GM21529 (cell line): ENCODE data around the gene PTPRN.

ENCODE experiments used
- ATAC-seq: cut with Tn5 transposase; IDR thresholded peaks from one replicate; pipeline ENCODE4 v1.9.1; 2021; ENCODE audit not compliant: unreplicated experiment

PTPRN gene

DNA sequence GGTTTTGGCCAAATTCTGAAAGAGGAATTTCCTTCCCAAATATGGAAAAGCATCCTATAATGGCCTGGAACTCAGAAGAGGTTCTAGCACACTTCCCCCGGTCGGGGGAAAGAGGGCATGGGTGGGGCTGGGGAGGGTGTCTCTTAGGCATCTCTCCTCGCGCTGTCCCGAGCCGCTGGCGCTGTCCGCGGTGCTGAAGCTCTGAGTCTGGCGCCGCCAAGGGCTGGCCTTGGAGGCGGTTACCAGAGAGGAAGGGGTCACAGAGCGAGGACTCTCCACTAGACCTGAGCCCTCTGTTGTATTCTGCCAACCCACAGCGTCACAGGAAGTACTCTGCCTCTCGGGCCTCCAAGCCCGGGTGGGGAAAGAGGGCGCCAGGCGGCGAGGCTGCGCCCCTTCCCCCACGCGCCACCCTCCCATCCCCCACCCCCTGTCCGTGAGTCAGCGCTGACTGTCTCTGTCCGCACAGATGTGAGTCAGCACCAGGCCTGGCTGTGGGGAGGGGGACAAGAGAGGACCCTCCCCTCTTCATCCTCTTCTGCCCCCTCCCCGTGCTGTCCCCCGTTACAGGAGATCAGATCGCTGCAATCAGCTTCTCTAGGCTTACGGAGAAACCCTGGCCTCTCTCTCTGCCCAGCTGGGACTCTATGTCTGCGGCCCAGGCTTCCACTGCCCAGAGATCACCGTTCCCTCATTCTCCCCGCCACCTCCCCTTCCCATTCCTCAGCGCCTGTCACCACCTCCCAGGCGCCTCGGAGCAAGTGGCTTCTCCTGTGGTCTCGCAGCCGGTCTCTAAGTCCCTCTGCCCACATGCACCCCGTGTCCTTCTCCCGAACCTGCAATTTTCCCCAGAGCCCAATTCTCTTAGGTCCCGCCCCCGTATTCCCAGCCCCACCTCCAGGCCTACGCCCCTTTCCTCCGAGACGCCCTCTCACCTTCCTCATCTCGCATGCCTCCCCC lies 779 bp downstream of the PTPRN start:
- no peak for ATAC-seq

GRCh38 chr2:219306047-219306446 lies 3.2 kb downstream of the PTPRN start:
- ATAC-seq, result no peak

GRCh38 chr2:219304223-219304622 lies 5.0 kb downstream of the PTPRN start:
- ATAC-seq, result no peak

GRCh38 chr2:219302412-219302968 lies 6.7 kb downstream of the PTPRN start:
- ATAC-seq, result no peak

DNA sequence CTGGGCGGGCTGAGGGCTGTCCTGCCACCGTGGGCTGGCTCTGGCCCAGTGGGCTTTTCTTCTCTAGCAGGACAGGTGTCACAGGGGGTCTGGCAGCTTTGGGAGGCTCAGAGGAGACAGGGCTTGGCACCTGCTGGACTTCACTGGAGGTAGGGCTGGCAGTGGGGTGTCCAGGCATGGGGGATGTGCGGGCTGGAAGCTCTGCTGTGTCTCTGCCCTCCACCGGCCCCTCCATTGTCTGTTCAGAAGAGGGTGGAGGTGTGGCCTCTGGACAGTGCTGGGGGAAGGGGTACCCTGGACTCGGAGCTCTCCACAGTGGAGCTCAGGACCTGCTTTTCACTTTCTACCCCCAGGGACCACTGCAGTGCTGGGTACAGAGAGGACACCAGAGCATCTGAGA lies 9.2 kb downstream of the PTPRN start:
- no peak for ATAC-seq

DNA sequence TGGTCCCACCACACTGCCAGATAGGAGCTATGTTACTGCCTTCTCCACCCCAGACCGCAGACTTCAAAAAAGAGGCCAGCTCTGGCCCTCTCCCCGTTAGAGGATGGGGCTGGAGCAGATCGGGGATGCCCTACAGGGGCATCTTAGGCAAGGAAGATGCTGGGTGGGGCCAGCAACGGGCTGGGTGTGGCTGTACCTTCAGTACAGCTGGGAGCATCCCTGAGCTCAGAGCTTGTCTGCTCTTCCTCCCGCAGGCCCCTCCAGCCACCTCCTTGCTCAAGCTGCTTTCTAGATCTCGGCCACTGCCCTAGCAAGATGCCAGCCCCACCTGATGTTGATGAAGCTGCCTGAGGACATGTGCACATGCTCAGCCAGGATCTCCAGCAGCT lies 9.8 kb downstream of the PTPRN start:
- ATAC-seq, result no peak

DNA sequence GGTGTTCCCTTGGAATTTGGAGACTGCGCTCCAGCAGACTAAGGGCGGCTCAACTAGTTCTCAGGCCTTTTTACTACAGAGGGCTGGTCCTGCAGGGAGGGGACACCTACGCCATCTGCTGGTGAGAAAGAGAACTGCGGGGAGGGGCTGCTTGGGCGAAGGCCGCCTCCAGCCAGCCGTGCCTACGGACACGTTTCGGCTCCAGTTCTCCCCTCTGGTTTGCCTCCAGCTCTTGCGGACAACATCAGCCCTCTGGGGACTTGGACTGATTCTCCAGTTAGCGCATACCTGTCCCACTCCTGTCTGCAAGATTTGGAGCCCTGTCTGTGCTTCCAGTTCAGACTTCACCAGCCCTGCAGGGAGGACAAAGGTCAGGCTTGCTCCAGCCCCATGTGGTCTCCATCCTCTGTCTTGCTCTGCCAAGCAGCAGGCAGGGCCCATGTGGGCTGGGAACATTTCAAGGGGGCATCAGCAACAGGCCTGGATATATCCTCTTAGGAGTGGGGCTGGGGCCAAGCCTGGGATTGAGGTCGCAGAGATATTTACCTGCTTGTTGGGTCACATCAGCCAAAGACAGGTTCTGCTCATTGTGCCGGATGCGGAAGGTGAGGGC lies 10.3 kb downstream of the PTPRN start:
- peak; percentile 57 for ATAC-seq

DNA sequence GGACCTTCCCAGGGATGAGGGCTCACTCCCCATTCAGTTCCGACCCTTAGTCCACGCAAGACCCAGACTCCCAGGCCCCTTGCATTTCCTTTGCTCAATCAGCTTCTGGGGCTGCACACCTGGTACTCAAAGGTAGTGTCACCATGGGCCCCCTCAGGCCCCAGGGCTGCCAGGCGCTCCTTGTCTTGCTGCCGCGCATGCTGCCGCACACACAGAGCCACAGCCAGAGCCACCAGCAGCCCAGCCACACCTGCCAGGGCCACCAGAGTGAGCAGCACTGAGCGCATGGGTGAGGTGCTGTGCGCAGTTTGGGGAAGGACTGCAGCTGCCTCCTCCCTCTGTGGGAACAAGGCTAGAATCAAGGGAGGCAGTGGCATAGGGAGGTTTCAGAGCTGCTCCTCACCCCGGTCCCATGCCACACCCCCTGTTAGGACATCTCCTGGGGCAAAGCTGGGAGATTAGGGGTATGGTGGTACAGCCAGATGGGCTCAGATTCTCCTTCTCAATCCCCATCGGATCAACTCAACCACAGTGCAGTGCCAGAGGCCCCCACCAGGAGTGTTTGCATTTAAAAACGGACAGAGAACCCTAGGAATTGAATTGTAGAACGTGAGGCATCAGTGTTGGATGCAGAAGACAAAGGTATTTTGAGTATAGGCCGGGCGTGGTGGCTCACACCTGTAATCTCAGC lies 11.3 kb downstream of the PTPRN start:
- no peak for ATAC-seq

- ATAC-seq, result no peak
Observed at GRCh38 chr2:219296631-219297391, 12.4 kb downstream of the PTPRN start.

DNA sequence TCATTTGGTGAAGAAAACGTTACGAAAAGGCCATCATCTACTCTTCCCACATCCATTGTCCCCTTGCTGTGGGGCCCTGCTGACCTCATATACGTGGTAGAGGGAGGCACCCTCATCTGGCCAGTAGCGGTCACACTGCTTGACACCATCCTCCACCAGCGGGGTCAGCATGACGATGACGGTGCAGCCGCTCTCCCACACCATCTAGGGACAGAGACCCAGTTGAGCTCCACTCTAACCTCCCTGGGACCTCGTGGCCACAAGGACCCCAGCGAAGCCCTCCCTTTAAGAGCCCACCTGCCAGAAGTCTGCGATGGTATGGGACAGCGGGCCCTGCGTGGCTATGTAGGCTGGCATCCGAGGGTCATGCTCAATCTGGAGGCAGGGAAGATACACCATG lies 13.1 kb downstream of the PTPRN start:
- no peak for ATAC-seq

GRCh38 chr2:219294356-219295351 lies 14.5 kb downstream of the PTPRN start:
- ATAC-seq, result peak; percentile 86

DNA sequence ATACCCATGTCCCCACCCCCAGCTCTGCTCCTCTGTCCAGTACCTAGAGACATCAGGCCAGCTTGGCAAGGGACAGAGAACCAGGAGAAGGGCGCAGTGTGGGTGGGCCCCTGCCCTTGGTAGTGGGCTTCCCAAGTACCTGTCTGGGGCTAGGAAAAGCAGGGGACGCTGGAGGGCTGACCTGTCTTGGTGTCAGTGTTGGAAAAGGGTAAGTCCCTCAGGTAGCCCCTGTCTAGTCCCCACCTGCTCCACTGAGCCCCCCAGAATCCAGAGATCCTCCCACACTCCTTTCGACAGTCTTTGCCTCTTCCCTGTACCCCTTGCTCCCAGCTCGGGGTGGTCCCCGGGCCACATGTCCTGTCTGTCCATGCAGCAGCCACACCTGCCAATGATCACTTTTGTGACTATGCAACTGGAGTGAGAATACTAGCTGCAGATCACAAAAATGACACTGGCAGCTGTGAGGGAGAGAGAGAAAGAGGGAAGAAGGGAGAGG lies 15.4 kb downstream of the PTPRN start:
- no peak for ATAC-seq

- no peak for ATAC-seq
Observed at GRCh38 chr2:219292616-219293015, 16.6 kb downstream of the PTPRN start.

DNA sequence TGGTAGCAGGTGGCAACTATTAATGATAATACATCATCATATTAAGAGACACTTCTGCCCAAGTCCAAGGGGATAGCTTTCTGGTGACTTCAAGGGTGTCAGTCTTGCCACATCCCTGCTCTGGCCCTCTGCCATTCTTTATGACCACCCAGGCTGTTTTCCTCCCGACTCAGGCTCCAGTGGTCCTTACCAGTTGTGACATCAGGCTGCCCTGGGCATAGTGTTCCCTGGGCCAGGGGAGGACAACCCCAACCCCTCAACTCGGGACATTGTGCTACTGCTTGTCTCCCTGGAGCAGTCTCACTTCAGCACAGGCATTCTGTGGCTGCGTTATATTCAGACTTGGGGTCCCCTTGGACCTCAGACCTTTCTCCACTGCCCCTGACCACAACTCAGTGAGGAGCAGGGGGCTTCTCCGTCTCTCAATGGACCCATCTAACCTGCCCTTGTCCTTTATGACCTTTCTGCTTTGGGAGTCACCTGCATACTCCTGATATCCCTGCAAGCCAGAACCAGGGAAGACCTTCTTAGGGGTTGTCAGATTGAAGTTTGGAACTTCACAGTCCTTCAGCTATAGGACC lies 17.2 kb downstream of the PTPRN start:
- no peak for ATAC-seq

DNA sequence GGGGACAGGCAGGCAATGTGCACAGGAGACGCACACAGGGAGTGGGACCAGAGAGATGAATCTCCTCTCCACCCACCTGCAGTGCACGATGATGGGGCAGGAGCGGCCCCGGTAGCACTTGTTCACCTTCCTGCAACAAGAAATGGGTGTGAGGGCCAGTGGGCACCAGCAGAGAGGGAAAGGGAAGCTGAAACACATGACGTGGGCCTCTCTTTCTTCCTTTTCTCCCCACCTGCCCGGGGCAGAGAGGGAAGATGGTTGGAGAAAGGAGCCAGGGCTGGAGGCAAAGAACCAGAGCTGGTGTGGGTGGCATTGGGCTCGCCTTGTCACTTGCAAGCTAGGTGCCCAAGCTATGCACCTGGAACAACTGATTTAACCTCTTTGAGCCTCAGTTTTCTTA lies 17.8 kb downstream of the PTPRN start:
- ATAC-seq, result no peak

DNA sequence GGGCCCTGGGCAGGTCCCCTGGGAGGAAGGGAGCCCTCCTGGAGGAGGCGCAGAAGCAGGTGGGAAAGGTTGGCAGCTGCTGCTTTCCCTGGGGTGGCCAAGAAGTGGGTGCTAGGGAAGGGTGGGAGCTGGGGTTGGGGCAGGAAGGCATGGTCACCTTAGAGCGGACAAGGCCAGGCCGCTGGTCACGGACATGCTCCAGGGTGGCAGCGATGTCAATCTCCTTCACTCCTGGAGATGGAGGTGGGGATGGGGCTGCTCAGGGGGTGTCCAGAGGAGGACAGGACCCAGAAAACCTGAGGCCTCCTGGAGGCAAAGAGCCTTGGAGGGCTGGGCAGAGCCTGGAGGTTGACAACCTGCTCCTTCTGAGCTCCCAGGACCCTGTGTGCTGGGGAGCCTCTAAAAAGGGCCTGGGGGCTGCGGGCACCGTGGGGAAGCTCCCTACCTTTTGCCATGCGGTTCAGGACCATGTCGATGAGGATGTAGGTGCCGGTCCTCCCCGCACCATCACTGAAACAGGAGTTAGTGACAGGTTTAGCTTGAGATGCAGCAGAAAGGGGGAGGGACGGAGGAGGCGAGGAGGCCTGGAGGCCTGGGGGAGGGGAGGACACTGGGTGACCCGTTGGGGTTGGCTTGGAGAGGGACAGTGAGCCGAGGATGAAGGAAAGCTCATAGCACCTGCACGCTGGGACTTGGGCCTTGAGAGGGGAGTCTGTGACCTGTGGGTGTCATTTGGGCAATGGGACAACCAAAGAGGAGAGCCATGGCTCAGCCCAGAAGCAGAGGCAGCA lies 18.6 kb downstream of the PTPRN start:
- no peak for ATAC-seq

GRCh38 chr2:219289537-219290361 lies 19.5 kb downstream of the PTPRN start:
- ATAC-seq, result no peak

- ATAC-seq, result no peak
Observed at GRCh38 chr2:219289195-219289536, 20.0 kb downstream of the PTPRN start.
